Measurements from ENCODE around the gene UBALD2.

Gene UBALD2

DNA sequence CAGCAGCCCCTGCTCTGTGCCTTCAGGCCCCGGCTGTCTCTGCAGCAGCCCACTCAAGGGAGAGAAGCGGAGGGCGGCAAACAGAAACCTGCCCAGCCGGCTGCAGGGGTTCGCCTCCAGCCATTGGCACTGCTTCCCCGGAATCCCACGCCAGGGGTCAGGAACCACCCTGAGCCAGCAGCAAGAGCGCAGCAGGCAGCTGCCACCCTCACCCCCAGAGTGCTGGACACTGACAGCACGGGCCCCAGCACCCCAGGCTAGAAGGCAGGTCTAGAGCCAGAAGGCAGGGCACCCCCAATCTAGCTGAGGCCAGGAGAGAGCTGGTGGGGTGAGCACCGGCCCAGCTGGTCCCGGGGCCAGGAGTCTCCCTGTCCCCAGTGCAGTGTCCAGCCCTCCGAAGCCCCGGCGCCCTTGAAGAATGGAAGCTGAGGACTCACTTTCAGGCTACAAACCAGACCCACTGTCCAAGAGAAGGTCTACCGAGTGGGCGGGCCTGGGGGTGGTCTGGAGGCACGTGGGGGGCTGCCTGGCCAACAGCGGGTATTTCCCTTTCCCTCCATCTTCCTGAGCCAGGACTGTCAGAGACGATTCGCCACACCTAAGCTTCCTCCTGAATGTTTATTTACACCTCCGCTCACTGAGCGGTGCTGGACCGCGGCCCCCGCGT is 8.4 kb downstream of the UBALD2 start:
- Histone ChIP-seq H3K27ac (ENCODE audit: low read depth, low read length, severe bottlenecking) (peak overlapping the region; percentile 36), H3K4me3 (ENCODE audit: extremely low read depth, insufficient read depth, low read length, poor library complexity, severe bottlenecking) (no peak overlapping the region), H3K36me3 (ENCODE audit: control insufficient read depth, insufficient read depth, low read length) (peaks cover 24% of the 10 kb centered on the region), H3K9me3 (ENCODE audit: control insufficient read depth, low read length) (no peaks in the 10 kb centered on the region), H3K4me1 (ENCODE audit: control insufficient read depth, insufficient read depth, low read length, poor library complexity, severe bottlenecking) (peaks cover 19% of the 10 kb centered on the region)
- WGBS, 2 experiments (ENCODE audit: insufficient coverage in 2 of 2), result 92% methylated on average over 23 to 24 of the region's 26 CpGs

GRCh38 chr17:76274112-76274956 is 9.2 kb downstream of the UBALD2 start:
- Histone ChIP-seq H3K9me3 (ENCODE audit: control insufficient read depth, low read length) (no peaks in the 10 kb centered on the region), H3K4me3 (ENCODE audit: extremely low read depth, insufficient read depth, low read length, poor library complexity, severe bottlenecking) (no peak overlapping the region), H3K4me1 (ENCODE audit: control insufficient read depth, insufficient read depth, low read length, poor library complexity, severe bottlenecking) (peaks cover 13% of the 10 kb centered on the region), H3K27ac (ENCODE audit: low read depth, low read length, severe bottlenecking) (peak overlapping the region; percentile 36), H3K36me3 (ENCODE audit: control insufficient read depth, insufficient read depth, low read length) (peaks cover 20% of the 10 kb centered on the region)
- WGBS, 2 experiments (ENCODE audit: insufficient coverage in 2 of 2), result 86 to 88% methylated on average over 12 to 15 of the region's 21 CpGs

DNA sequence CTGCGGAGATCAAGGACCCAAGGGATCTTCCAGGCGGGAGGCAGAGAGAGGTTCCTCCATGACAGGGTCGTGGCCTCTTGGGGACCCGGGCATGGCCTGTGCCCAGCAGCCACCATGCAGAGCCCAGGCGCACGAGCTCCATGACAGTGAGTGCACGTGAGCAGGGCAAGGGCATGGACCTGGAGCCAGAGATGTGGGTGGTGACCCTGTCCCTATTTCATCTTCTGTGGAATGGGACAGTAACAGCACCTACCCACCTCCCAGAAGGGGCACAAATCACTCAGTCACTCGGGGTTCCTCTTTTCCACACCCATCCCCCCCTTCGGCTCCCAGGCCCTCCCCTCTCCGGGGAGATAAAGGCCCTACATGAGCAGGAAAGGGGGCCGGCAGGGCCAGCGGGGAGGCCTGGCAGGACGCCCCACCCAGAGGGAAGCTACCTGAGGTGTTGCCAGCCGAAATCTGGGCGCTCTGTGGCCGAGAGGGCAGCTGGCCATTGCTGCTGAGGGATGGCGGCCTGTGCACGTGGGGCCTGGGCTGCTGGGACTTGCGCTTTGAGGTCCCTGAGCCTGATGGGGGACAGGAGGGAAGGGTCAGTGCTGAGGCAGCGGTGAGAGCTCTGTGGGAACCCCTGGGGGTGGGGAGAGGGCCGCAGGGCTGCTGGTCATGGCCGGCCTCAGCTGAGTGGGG is 10.4 kb downstream of the UBALD2 start:
- H3K4me3 ChIP-seq (ENCODE audit: extremely low read depth, insufficient read depth, low read length, poor library complexity, severe bottlenecking), result no peak overlapping the region
- peaks cover 11% of the 10 kb centered on the region for H3K36me3 ChIP-seq (ENCODE audit: control insufficient read depth, insufficient read depth, low read length)
- no peak overlapping the region for H3K27ac ChIP-seq (ENCODE audit: low read depth, low read length, severe bottlenecking)
- WGBS, 2 experiments (ENCODE audit: insufficient coverage in 2 of 2), result 96 to 97% methylated on average over 15 to 20 of the region's 22 CpGs
- H3K9me3 ChIP-seq (ENCODE audit: control insufficient read depth, low read length), result no peaks in the 10 kb centered on the region
- H3K4me1 ChIP-seq (ENCODE audit: control insufficient read depth, insufficient read depth, low read length, poor library complexity, severe bottlenecking), result peaks cover 12% of the 10 kb centered on the region

GRCh38 chr17:76276069-76276431 is 10.9 kb downstream of the UBALD2 start:
- WGBS, 2 experiments (ENCODE audit: insufficient coverage in 2 of 2), result 94 to 97% methylated on average over 7 of the region's 11 CpGs
- peaks cover 12% of the 10 kb centered on the region for H3K4me1 ChIP-seq (ENCODE audit: control insufficient read depth, insufficient read depth, low read length, poor library complexity, severe bottlenecking)

GRCh38 chr17:76276461-76277299 is 11.5 kb downstream of the UBALD2 start:
- H3K27ac ChIP-seq (ENCODE audit: low read depth, low read length, severe bottlenecking), result no peak overlapping the region

More at GRCh38 chr17:76276069-76276431, 10.9 kb downstream of the UBALD2 start:
- Histone ChIP-seq H3K4me3 (ENCODE audit: extremely low read depth, insufficient read depth, low read length, poor library complexity, severe bottlenecking) (no peak overlapping the region), H3K9me3 (ENCODE audit: control insufficient read depth, low read length) (no peaks in the 10 kb centered on the region), H3K27ac (ENCODE audit: low read depth, low read length, severe bottlenecking) (no peak overlapping the region), H3K36me3 (ENCODE audit: control insufficient read depth, insufficient read depth, low read length) (peaks cover 6% of the 10 kb centered on the region)

GRCh38 chr17:76277300-76278267 is 12.4 kb downstream of the UBALD2 start:
- Histone ChIP-seq H3K4me3 (ENCODE audit: extremely low read depth, insufficient read depth, low read length, poor library complexity, severe bottlenecking) (no peak overlapping the region), H3K4me1 (ENCODE audit: control insufficient read depth, insufficient read depth, low read length, poor library complexity, severe bottlenecking) (no peaks in the 10 kb centered on the region), H3K27ac (ENCODE audit: low read depth, low read length, severe bottlenecking) (no peak overlapping the region), H3K36me3 (ENCODE audit: control insufficient read depth, insufficient read depth, low read length) (no peaks in the 10 kb centered on the region), H3K9me3 (ENCODE audit: control insufficient read depth, low read length) (no peaks in the 10 kb centered on the region)
- WGBS, 2 experiments (ENCODE audit: insufficient coverage in 2 of 2), result 96% methylated on average over 27 to 31 of the region's 31 CpGs

More at GRCh38 chr17:76276461-76277299, 11.5 kb downstream of the UBALD2 start:
- H3K4me3 ChIP-seq (ENCODE audit: extremely low read depth, insufficient read depth, low read length, poor library complexity, severe bottlenecking), result no peak overlapping the region
- no peaks in the 10 kb centered on the region for H3K9me3 ChIP-seq (ENCODE audit: control insufficient read depth, low read length)
- H3K4me1 ChIP-seq (ENCODE audit: control insufficient read depth, insufficient read depth, low read length, poor library complexity, severe bottlenecking), result peaks cover 6% of the 10 kb centered on the region
- no peaks in the 10 kb centered on the region for H3K36me3 ChIP-seq (ENCODE audit: control insufficient read depth, insufficient read depth, low read length)
- 92 to 94% methylated on average over 15 to 19 of the region's 19 CpGs for WGBS, 2 experiments (ENCODE audit: insufficient coverage in 2 of 2)

- no peaks in the 10 kb centered on the region for H3K36me3 ChIP-seq (ENCODE audit: control insufficient read depth, insufficient read depth, low read length)
- H3K27ac ChIP-seq (ENCODE audit: low read depth, low read length, severe bottlenecking), result no peak overlapping the region
- no peaks in the 10 kb centered on the region for H3K9me3 ChIP-seq (ENCODE audit: control insufficient read depth, low read length)
- no peaks in the 10 kb centered on the region for H3K4me1 ChIP-seq (ENCODE audit: control insufficient read depth, insufficient read depth, low read length, poor library complexity, severe bottlenecking)
- H3K4me3 ChIP-seq (ENCODE audit: extremely low read depth, insufficient read depth, low read length, poor library complexity, severe bottlenecking), result no peak overlapping the region
- 89 to 98% methylated on average over 13 of the region's 19 CpGs for WGBS, 2 experiments (ENCODE audit: insufficient coverage in 2 of 2)
These were observed 13.2 kb downstream of the UBALD2 start for GRCh38 chr17:76278268-76278908.

- H3K4me3 ChIP-seq (ENCODE audit: extremely low read depth, insufficient read depth, low read length, poor library complexity, severe bottlenecking), result no peak overlapping the region
- H3K4me1 ChIP-seq (ENCODE audit: control insufficient read depth, insufficient read depth, low read length, poor library complexity, severe bottlenecking), result no peaks in the 10 kb centered on the region
- H3K9me3 ChIP-seq (ENCODE audit: control insufficient read depth, low read length), result no peaks in the 10 kb centered on the region
- H3K36me3 ChIP-seq (ENCODE audit: control insufficient read depth, insufficient read depth, low read length), result no peaks in the 10 kb centered on the region
- no peak overlapping the region for H3K27ac ChIP-seq (ENCODE audit: low read depth, low read length, severe bottlenecking)
- 67 to 69% methylated on average over 19 to 24 of the region's 28 CpGs for WGBS, 2 experiments (ENCODE audit: insufficient coverage in 2 of 2)
These were observed 14.0 kb downstream of the UBALD2 start for GRCh38 chr17:76278952-76279741.
